WTC11 (cell line): ENCODE data around the gene TFAP2E. TPM values are rescaled to one million over a fixed set of nuclear protein-coding genes. Genes with fewer than 3 reads are reported as not detected.
A peak's percentile ranks its signal among the peaks of the same experiment; 100 is the strongest.

Source experiments
- ATF1 ChIP-seq: sonication (generic); formaldehyde crosslinking; IDR thresholded peaks from 2 replicates; pipeline ENCODE4 v1.8.1; 2023; ENCODE audit warnings: mild to moderate bottlenecking, moderate library complexity, missing genetic modification reagents
- ATF2 ChIP-seq: sonication (generic); formaldehyde crosslinking; IDR thresholded peaks from 2 replicates; pipeline ENCODE4 v1.8.1; 2022; ENCODE audit warnings: low read depth, missing genetic modification reagents, borderline replicate concordance
- EMX1 ChIP-seq: fragments of 250-450 bp; sonication (Bioruptor Pico); IDR thresholded peaks from 2 replicates; pipeline ENCODE4 v1.8.0; 2021; ENCODE audit warnings: mild to moderate bottlenecking
- ESRRA ChIP-seq: sonication (generic); formaldehyde crosslinking; IDR thresholded peaks from 2 replicates; pipeline ENCODE4 v1.8.1; 2022; ENCODE audit warnings: mild to moderate bottlenecking, missing genetic modification reagents, borderline replicate concordance
- FOXJ3 ChIP-seq: sonication (generic); formaldehyde crosslinking; IDR thresholded peaks from 2 replicates; pipeline ENCODE4 v1.9.0; 2021; ENCODE audit warnings: missing genetic modification reagents, mild to moderate bottlenecking, borderline replicate concordance
- GTF2I ChIP-seq: fragments of 250-450 bp; sonication (Bioruptor Pico); conservative IDR thresholded peaks from 2 replicates; pipeline ENCODE4 v1.4.0; 2021; ENCODE audit warnings: mild to moderate bottlenecking
- HMGA2 ChIP-seq: fragments of 250-450 bp; sonication (Bioruptor Pico); IDR thresholded peaks from 2 replicates; pipeline ENCODE4 v1.4.0; 2021; ENCODE audit warnings: mild to moderate bottlenecking, moderate library complexity
- HMGXB4 ChIP-seq: sonication (generic); formaldehyde crosslinking; IDR thresholded peaks from 2 replicates; pipeline ENCODE4 v1.8.1; 2023; ENCODE audit warnings: mild to moderate bottlenecking, moderate library complexity, missing genetic modification reagents
- IRF2 ChIP-seq: sonication (generic); formaldehyde crosslinking; IDR thresholded peaks from 2 replicates; pipeline ENCODE4 v1.8.0; 2022; ENCODE audit warnings: low read depth, missing genetic modification reagents, borderline replicate concordance
- MAX ChIP-seq: sonication (generic); formaldehyde crosslinking; IDR thresholded peaks from 2 replicates; pipeline ENCODE4 v1.8.0; 2022; ENCODE audit warnings: mild to moderate bottlenecking, missing genetic modification reagents
- NFATC4 ChIP-seq: fragments of 250-450 bp; sonication (Bioruptor Pico); IDR thresholded peaks from 2 replicates; pipeline ENCODE4 v1.9.0; 2021; ENCODE audit warnings: mild to moderate bottlenecking
- NFE2L1 ChIP-seq: sonication (generic); formaldehyde crosslinking; IDR thresholded peaks from 2 replicates; pipeline ENCODE4 v1.8.1; 2023; ENCODE audit warnings: missing genetic modification reagents
- NR2C2 ChIP-seq: sonication (generic); formaldehyde crosslinking; IDR thresholded peaks from 2 replicates; pipeline ENCODE4 v1.8.0; 2022; ENCODE audit warnings: mild to moderate bottlenecking, missing genetic modification reagents
- NR3C1 ChIP-seq: sonication (generic); formaldehyde crosslinking; conservative IDR thresholded peaks from 2 replicates; pipeline ENCODE4 v1.8.1; 2023; ENCODE audit warnings: low read depth, mild to moderate bottlenecking, missing genetic modification reagents
- PRRX2 ChIP-seq: fragments of 250-450 bp; sonication (Bioruptor Pico); IDR thresholded peaks from 2 replicates; pipeline ENCODE4 v1.8.0; 2021; ENCODE audit warnings: mild to moderate bottlenecking
- RELA ChIP-seq: sonication (generic); formaldehyde crosslinking; IDR thresholded peaks from 2 replicates; pipeline ENCODE4 v1.8.1; 2022; ENCODE audit warnings: missing genetic modification reagents, mild to moderate bottlenecking, borderline replicate concordance
- SMAD3 ChIP-seq: sonication (generic); formaldehyde crosslinking; IDR thresholded peaks from 2 replicates; pipeline ENCODE4 v1.8.0; 2022; ENCODE audit warnings: missing genetic modification reagents, mild to moderate bottlenecking, borderline replicate concordance
- TEAD1 ChIP-seq: sonication (generic); formaldehyde crosslinking; IDR thresholded peaks from 2 replicates; pipeline ENCODE4 v1.8.0; 2022; ENCODE audit warnings: mild to moderate bottlenecking, missing genetic modification reagents
- TEAD4 ChIP-seq: sonication (generic); formaldehyde crosslinking; IDR thresholded peaks from 2 replicates; pipeline ENCODE4 v1.8.0; 2022; ENCODE audit warnings: mild to moderate bottlenecking, missing genetic modification reagents
- ZNF121 ChIP-seq: sonication (generic); formaldehyde crosslinking; IDR thresholded peaks from 2 replicates; pipeline ENCODE4 v1.8.0; 2023; ENCODE audit warnings: missing genetic modification reagents
- ZNF396 ChIP-seq: fragments of 250-450 bp; sonication (Bioruptor Pico); IDR thresholded peaks from 2 replicates; pipeline ENCODE4 v1.8.0; 2021; ENCODE audit warnings: mild to moderate bottlenecking, moderate library complexity, borderline replicate concordance
- ZNF416 ChIP-seq: fragments of 250-450 bp; sonication (Bioruptor Pico); IDR thresholded peaks from 2 replicates; pipeline ENCODE4 v1.9.0; 2021; ENCODE audit warnings: mild to moderate bottlenecking, inconsistent platforms
- ZNF425 ChIP-seq: fragments of 250-450 bp; sonication (Bioruptor Pico); conservative IDR thresholded peaks from 2 replicates; pipeline ENCODE4 v1.9.0; 2021; ENCODE audit warnings: mild to moderate bottlenecking
- total RNA-seq: library from RNA; stranded (reverse); gene quantifications from 3 replicates; pipeline ENCODE4 v1.2.3, GENCODE V29; 2021
- TF ChIP-seq, protein P1 (sequence below): sonication (generic); formaldehyde crosslinking; IDR thresholded peaks from 2 replicates; pipeline ENCODE4 v1.8.0; 2022; ENCODE audit warnings: mild to moderate bottlenecking, missing genetic modification reagents
- TF ChIP-seq, protein P2 (sequence below): fragments of 250-450 bp; sonication (Bioruptor Pico); IDR thresholded peaks from 2 replicates; pipeline ENCODE4 v1.9.0; 2021; ENCODE audit warnings: mild to moderate bottlenecking
- TF ChIP-seq, protein P3 (sequence below): sonication (generic); formaldehyde crosslinking; IDR thresholded peaks from 2 replicates; pipeline ENCODE4 v1.8.1; 2022; ENCODE audit warnings: low read depth, mild to moderate bottlenecking, moderate library complexity, missing genetic modification reagents, borderline replicate concordance
- TF ChIP-seq, protein P4 (sequence below): sonication (generic); formaldehyde crosslinking; IDR thresholded peaks from 2 replicates; pipeline ENCODE4 v1.8.1; 2022; ENCODE audit warnings: missing genetic modification reagents, borderline replicate concordance
- TF ChIP-seq, protein P5 (sequence below): fragments of 250-450 bp; sonication (Bioruptor Pico); IDR thresholded peaks from 2 replicates; pipeline ENCODE4 v1.8.0; 2021; ENCODE audit warnings: mild to moderate bottlenecking

The TFAP2E gene
- total RNA-seq, 1 experiment from 2014 or later: 1.7 TPM

DNA sequence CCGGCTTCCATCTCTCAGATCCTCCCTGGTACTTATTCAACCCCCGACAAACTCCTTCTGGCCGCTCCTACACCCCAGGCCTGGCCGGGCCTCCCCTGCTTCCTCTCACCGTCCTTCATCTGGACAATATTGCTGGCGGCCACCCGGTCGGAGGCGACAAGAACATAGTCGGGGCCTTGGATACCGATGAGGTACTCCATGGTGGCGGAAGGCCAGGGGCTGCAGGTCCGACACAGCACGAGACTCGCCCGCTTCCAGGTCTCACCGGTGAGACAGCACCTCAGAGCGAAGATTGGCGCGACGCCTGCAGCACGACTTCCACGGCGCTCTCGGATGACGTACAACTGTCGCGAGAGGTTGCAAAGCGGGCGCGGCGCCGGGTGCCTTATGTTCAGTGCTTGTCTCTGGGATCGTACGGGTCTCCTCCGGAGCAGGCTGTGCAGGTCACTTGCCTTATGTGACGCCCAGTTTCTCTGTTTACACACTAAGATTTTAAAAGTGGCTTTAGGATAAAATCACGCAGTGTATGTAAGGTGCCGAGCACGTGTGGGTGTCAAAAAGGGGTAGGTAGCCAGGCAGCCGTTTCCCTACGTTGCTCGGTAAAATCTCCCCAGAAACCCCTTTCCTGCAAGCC is 68.2 kb downstream of the TFAP2E start, which contains the start of gene PSMB2 (continued):
- TF ChIP-seq, protein P1, sequence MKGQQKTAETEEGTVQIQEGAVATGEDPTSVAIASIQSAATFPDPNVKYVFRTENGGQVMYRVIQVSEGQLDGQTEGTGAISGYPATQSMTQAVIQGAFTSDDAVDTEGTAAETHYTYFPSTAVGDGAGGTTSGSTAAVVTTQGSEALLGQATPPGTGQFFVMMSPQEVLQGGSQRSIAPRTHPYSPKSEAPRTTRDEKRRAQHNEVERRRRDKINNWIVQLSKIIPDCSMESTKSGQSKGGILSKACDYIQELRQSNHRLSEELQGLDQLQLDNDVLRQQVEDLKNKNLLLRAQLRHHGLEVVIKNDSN (CRISPR knock-in tag): peak; percentile 65; the same call in 1 of the 2 replicates
- TF ChIP-seq ESRRA: no peak
- no peak for TF ChIP-seq ZNF396 (CRISPR knock-in tag)
- TF ChIP-seq, protein P2, sequence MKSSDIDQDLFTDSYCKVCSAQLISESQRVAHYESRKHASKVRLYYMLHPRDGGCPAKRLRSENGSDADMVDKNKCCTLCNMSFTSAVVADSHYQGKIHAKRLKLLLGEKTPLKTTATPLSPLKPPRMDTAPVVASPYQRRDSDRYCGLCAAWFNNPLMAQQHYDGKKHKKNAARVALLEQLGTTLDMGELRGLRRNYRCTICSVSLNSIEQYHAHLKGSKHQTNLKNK (CRISPR knock-in tag): no peak
- TF ChIP-seq IRF2: no peak
- TF ChIP-seq, protein P3, sequence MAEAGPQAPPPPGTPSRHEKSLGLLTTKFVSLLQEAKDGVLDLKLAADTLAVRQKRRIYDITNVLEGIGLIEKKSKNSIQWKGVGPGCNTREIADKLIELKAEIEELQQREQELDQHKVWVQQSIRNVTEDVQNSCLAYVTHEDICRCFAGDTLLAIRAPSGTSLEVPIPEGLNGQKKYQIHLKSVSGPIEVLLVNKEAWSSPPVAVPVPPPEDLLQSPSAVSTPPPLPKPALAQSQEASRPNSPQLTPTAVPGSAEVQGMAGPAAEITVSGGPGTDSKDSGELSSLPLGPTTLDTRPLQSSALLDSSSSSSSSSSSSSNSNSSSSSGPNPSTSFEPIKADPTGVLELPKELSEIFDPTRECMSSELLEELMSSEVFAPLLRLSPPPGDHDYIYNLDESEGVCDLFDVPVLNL: no peak
- TF ChIP-seq RELA (CRISPR knock-in tag): no peak
- TF ChIP-seq, protein P4, sequence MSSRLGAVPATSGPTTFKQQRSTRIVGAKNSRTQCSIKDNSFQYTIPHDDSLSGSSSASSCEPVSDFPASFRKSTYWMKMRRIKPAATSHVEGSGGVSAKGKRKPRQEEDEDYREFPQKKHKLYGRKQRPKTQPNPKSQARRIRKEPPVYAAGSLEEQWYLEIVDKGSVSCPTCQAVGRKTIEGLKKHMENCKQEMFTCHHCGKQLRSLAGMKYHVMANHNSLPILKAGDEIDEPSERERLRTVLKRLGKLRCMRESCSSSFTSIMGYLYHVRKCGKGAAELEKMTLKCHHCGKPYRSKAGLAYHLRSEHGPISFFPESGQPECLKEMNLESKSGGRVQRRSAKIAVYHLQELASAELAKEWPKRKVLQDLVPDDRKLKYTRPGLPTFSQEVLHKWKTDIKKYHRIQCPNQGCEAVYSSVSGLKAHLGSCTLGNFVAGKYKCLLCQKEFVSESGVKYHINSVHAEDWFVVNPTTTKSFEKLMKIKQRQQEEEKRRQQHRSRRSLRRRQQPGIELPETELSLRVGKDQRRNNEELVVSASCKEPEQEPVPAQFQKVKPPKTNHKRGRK: no peak
- TF ChIP-seq GTF2I (CRISPR knock-in tag): no peak
- TF ChIP-seq HMGA2: no peak
- TF ChIP-seq ZNF416 (CRISPR knock-in tag): no peak
- no peak for TF ChIP-seq NFATC4 (CRISPR knock-in tag)
- TF ChIP-seq NR2C2: no peak
- 0 out of 2 replicates have a peak, but pooled peaks have one; percentile 34 for TF ChIP-seq HMGXB4 (CRISPR knock-in tag)
- TF ChIP-seq, protein P5, sequence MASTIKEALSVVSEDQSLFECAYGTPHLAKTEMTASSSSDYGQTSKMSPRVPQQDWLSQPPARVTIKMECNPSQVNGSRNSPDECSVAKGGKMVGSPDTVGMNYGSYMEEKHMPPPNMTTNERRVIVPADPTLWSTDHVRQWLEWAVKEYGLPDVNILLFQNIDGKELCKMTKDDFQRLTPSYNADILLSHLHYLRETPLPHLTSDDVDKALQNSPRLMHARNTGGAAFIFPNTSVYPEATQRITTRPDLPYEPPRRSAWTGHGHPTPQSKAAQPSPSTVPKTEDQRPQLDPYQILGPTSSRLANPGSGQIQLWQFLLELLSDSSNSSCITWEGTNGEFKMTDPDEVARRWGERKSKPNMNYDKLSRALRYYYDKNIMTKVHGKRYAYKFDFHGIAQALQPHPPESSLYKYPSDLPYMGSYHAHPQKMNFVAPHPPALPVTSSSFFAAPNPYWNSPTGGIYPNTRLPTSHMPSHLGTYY: no peak
- no peak for TF ChIP-seq NR3C1 (CRISPR knock-in tag)
- TF ChIP-seq TEAD1 (CRISPR knock-in tag): peak; percentile 90
- TF ChIP-seq ATF1 (CRISPR knock-in tag): no peak; the same call in 1 of the 2 replicates
- TF ChIP-seq FOXJ3: no peak
- peak; percentile 96 for TF ChIP-seq NFE2L1 (CRISPR knock-in tag)
- no peak for TF ChIP-seq PRRX2
- TF ChIP-seq ATF2 (CRISPR knock-in tag): no peak
- peak; percentile 91 for TF ChIP-seq MAX (CRISPR knock-in tag)
- TF ChIP-seq ZNF425 (CRISPR knock-in tag): no peak
- no peak for TF ChIP-seq SMAD3 (CRISPR knock-in tag)
- TF ChIP-seq ZNF121 (CRISPR knock-in tag): no peak
- TF ChIP-seq EMX1 (CRISPR knock-in tag): no peak
- no peak for TF ChIP-seq TEAD4
